ENCODE data around the gene KRT85.
A peak's percentile ranks its signal among the peaks of the same experiment; 100 is the strongest.

DNA sequence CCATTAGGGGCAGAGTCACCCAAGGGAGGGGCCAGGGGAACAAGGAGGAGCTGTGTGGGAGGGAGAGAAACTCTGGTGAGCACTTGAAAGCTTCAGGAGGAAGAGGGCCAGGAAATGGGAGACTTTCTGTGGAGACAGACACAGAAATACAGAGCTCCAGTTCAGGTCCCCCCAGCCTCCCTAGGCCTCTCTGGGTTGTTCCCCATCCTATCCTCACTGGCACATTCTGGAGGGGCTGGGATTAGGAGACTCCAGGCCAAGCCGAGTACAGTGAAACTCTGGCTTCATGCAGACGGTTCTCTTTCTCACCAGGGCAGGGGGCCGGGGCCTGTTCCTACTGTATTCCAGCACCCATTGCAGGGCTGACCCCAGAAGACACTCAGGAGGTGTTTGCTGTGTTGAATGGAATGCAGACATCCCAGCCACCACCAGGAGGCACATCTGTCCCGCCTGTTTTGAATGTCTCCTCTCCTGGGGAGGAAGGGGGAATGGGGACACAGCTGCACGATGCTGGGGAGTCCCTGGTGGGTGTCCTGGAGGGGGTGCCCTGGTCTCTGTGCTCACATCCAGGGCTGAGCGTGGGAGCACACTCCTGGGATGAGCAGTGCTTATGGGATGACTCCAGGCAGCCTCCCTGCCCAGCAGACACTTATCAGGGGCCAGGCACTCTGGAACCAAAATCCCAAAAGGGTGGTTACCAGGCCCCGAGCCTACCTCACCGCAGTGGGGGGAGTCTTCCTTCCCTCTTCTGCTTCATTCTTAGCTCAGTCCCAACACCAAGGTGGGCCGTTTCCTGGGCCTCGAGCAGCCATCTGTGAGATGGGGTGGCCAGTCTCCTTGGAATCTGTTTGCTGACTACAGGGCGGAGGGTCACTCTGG is 23.7 kb upstream of the KRT85 start:
- TF ChIP-seq EZH2 (IDR thresholded peaks at IDR 0.05; ENCODE audit: borderline replicate concordance, low read depth, low read length, severe bottlenecking): no peak
- TF ChIP-seq, protein P1, sequence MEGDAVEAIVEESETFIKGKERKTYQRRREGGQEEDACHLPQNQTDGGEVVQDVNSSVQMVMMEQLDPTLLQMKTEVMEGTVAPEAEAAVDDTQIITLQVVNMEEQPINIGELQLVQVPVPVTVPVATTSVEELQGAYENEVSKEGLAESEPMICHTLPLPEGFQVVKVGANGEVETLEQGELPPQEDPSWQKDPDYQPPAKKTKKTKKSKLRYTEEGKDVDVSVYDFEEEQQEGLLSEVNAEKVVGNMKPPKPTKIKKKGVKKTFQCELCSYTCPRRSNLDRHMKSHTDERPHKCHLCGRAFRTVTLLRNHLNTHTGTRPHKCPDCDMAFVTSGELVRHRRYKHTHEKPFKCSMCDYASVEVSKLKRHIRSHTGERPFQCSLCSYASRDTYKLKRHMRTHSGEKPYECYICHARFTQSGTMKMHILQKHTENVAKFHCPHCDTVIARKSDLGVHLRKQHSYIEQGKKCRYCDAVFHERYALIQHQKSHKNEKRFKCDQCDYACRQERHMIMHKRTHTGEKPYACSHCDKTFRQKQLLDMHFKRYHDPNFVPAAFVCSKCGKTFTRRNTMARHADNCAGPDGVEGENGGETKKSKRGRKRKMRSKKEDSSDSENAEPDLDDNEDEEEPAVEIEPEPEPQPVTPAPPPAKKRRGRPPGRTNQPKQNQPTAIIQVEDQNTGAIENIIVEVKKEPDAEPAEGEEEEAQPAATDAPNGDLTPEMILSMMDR (IDR thresholded peaks at IDR 0.05; ENCODE audit: borderline replicate concordance, extremely low read depth, low read length, poor library complexity, severe bottlenecking): peak; percentile 52
